Midbrain (tissue), 1 donor: Measurements from ENCODE around the gene MASP1.

Experiments used
- DNase-seq: peaks from one replicate; lab custom pipeline; 2025; lab: John Stamatoyannopoulos, UW

Gene MASP1

DNA sequence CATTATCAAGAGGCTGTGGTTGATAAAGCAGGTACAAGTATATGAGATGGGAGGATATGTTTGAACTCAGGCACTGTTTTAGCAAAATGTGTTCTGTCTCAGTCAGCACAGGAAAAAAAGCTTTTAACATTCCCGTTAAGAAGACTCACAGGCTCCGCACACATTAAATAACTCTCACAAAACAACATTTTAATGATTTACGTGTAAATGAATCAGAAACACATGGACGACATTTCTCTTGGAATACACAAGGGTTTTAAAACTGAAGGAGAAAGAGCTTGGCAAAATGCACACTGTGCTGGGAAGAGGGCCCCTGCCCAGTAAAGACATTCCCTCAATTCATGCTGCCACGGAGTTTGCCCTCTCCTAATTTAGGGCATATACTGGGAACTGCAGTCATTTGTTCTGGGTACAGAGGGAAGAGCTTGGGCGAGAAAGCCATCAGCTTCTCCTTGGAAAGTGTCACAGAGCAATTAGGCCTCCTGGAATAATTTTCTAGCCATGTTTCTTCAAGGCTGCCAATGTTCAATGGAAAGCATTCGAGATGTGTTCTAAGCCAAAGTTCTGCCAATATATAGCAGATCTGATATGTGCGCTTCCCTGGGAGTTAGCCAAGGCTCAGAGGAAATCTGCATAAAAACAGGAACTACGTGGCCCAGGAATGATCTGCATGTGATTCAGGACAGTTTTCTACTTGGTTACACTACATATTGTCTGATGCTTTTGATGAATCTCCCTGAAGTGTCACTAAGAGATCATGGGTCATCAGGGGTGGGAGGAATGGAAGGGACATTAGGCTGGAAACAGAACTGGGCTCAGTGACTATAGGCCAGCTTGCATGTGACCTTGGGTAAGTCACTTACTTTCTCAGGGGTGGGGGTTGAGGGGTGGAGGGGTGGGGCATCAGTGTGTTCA, 2.2 kb upstream of the MASP1 start:
- no peak for DNase-seq

DNA sequence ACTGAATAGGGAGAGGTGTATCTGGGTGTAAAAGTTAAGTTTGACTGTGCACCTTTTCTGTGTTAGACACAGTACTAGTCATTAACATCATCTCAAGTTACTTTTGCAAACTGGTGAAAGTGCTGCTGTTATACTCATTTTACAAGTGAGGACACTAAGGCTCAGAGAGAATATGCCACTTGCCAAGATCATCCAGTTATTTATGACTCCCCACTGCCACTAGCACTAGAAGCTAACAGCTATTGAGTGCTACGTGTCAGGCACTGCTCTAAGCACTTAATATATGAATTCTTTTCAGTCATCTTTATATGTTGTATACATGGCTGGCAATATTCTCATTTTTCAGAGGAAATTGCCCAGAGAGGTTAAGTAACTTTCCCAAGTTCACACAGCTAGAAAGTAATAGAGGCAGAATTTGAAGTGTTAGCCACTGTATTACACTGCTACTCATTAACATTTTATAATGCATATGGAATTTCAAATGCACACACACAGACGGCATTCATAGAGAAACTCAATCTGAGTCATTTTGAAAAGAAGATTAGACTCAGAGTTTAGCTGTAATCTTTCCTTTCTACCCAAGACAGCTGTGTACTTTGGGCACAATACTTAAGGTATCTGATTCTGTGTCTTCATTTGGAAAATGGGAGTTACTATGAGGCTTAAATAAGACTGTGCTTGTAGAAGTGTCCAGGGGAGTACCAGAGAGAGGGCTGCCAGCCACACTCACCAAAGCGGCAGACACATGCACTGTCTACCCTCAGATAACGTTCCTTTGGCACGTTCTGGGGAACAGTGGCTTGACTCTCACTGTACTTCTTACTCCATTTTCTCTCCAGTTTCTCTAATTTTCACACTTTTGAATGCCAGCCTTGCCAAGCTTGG, 1.3 kb upstream of the MASP1 start:
- no peak for DNase-seq

DNA sequence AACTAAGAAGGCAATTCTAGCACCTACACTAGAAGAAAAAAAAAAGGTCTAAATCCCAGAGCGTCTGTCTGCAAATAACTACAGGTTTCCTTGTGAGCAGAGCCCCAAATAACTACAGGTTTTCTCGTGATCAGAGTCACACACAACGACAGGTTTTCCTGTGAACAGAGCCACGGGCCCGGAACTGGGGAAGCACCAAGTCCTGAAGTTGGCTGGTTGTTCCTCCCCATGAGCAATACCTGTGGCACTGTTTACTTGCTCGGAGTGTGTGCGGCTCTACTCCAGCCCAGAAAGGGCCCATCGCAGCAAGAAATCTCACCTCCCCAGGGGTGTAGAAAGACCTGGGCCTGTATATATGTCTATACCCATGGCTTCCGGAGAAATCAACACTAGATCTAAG, 644 bp upstream of the MASP1 start:
- peak; percentile 31 for DNase-seq

DNA sequence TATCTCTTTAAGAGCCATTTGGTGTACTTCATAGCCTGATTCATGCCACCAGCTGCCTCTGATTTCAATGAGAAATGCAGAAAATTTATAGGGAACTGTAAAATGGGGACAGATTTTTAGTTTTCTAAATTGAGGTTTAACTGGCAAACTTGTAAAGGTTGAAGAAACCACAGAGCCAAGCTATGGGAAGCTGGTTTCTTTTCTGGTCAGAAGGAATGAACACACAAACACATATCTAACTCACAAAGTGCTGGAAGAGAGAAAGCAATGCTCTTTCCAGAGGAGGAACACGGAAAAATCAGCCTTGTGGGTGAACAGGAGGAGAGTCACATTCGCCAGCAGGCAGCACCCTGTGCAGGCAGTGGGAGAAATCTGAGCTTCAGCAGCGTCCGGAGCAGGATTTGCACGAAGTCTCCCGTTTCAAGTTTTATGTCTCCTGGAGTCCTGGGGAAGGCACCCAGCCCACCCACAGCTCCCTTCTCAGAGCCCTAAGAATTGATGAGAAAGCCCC, 481 bp downstream of the MASP1 start:
- DNase-seq, result no peak

DNA sequence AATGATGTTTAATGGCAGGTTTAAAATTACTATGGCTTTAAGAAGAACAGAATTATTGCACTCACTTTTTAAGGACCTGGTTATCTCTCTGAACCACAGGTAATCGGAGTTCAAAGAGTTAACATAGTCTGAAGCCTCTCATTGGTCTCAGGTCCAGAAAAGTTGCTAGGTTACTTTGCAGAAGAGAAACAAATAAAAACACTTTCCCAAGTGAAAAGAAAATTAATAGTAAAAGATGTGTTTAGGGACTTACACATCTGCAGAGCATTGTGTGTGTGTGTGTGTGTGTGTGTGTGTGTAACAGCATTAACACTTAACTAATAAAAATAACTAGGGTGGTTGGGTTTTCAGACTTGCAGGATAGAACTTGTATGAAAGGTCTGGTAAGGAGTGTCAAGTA, 1.0 kb downstream of the MASP1 start:
- DNase-seq, result no peak

DNA sequence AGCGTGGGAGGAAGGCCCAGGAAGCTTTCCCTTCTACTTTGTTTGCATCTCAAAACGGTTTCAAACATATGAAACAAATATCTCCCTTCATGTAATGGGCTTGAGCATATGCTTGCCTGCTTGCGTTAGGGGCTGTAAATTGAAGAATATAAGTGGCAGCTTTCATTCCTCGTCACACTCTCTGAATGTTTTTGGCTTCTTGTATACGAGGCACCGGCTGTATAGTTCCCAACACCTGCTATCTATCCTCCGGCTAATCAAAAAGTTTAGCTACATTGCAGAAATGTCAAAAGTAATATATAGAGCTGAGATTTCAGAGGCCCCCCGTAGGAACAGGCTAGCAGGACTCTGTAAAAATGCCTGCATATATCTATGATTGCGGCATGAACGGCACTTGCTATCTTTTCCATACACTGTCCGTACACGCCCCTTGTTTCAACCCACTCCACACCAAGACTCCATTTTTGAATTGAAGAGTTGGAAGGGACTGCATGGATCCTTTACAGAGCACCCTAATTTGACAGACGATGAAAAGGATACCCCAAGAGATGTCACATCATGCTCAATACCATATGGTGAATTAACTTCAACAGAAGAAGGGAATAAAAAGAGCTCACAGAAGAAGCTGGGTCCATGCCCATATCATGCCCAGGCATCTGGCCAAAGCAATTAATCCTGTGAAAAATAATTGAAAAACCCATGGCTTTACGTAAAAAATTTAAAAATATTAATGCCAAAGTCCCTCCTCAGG, 2.5 kb downstream of the MASP1 start:
- DNase-seq, result no peak

DNA sequence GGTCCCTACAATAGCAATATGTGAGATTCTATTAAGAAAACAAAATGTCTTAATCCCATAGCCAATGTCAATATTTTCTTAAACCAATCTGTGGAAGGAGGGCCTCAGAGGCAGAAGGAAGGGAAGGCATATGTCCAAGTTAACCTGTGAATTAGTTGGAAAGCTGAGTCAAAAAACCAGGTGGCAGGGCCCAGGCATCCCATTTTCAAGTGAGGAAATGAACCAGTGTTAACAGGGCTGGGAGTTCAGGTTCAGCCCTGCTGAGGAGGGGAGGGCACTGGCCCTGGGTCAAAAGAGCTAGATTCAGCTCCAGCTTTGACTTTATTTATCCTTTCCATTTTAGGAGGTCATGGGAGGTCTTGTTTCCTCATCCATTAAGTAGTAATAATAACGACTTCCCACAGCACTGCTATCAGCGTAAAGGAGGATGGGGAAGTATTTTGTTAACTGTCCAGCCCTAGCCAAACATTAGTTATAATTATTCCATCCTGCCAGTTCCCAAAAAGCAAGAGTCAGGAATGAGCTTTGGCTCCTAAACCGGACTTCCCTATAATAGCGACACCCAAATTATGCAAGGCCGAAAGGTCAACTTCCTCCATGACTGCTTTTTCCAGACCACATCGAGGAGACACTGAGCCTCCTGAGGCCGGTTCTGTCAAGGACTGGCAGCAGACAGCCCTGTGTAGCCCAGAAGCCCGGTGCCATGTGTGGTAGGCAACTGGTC, 3.2 kb downstream of the MASP1 start:
- DNase-seq, result no peak

DNA sequence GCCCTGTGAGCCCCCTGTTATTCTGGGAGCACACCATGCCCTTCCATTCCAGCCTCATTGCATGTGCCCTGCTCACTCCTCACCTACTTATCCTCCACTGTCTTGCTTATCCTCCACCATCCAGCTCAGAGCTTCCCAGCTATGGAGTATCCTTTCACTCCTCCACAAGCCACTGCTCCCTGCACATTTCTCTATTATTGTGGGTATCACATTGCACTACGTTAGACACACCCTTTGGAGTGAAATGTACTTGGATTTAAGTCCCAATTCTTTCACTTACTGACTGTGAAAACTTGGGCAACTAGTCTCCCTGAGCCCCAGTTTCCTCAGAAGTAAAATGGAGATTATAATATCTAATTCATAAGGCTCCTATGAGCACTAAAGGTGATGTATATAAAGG, 4.3 kb downstream of the MASP1 start:
- no peak for DNase-seq

DNA sequence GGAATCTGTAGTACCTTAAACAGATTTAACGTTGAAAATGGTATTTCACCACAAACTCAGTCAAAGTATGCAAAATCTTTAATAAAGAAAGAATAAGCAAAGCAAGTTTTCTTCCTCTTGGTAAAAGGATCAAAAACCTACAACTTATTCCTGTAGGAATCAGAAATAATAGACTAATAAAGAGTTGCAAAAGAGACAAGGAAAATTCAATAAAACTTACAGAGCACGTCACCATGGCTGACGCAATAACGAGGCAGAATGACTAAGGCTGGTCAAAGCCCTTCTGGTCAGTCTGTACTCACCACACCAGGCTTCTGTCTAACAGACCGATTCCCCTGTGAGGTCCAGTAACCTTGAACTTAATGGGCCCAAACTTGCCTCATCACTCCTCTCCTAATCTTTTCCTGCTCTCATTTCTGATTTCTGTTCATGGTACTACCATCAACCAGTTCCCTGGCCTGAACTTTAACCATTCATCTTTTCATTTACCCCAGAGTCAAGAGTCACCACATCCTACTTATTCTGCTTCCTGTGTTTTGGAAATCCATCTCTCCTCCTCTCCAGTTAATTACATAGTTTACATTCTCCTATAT, 5.0 kb downstream of the MASP1 start:
- DNase-seq, result no peak

DNA sequence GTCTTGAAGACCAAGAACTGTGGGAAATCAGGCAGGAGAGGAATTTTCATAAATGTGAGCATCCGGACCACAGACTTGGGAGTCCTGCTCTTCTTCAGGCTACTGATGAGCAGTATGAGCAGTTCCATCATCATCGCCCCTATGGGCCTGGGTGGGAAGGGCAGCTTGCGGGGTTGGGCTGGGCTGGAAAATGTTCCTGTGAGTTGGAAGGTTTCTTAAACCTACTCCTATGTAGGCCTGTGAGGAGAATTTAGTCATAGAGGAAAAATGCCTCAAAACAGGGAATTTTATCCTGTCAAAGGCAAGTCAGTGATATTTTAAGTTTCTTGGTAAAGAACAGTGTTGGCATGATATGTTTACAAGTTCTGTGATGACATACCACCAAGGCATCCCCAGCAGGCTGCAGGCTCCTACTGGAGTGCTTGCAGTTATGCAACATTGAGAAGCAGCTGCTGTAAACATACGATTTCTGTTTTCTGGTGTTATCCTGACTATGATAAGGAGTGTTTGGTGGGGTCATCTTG, 10.3 kb downstream of the MASP1 start:
- DNase-seq, result no peak

DNA sequence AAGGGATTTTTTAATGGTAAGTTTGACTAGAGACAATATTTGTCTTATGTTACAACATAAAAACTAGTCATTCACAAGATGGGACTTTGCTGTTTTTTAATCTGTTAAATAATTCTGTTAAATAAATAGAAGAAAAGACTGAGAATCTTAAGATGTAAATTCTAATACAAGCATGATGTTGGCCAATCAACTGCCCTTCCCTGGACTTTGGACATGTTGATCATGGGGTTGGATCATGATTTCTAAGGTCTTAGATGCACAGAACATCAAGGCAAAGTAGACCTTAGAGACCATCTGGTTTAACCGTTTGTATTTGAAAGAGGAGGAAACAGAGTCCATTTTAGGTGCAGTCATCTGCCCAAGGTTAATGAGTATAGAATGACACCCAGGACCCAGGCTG, 10.9 kb downstream of the MASP1 start:
- DNase-seq, result no peak

DNA sequence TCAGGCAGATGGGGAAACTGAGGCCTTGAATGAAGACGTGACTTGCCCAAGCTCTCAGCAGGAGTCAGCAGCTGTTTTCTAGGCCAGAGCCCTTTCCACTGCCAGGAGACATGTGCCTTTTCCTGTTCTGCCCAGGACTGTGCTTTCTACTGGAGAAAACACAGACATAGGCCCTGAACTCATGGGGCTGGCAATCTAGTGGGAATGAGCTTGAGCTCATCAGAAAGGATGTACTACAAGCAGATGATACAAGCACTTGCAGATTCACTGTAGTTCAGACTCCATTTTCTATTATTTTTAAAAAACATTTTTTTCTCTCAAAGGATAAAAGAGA, 14.4 kb downstream of the MASP1 start:
- DNase-seq, result no peak

DNA sequence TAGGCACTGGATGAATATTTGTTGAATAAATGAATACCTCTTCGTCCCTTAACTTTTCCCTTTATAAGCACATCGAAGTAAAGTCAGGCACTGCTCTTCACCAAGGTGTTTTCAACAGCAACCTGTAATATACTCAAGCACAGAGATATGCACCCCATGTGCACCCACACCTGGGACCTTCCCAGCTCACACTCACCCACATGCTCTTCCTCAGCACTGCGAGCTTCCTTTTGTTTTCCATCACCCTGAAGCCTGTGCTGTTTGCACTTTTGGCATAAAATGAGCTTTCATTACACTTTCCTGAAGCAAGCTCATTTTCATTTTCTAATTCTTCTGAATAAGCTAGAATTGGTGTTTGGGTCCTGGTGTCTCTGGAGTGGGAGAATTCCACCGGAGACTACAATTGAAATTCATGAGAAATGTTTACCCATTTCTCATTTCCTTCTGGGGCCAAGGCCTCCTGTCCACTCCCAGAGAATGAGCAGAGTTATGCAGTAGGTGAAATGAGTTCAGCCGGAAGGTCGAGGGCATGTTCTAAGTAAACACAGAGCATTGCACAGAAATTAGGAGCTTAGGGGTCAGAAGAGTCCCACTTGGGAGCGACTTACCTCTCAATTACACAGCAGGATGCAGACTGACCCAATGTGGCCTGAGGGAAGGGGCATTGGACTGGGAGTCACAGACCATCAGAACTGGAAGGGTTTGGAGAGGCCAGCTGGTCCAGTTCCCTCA, 15.0 kb downstream of the MASP1 start:
- DNase-seq, result no peak

DNA sequence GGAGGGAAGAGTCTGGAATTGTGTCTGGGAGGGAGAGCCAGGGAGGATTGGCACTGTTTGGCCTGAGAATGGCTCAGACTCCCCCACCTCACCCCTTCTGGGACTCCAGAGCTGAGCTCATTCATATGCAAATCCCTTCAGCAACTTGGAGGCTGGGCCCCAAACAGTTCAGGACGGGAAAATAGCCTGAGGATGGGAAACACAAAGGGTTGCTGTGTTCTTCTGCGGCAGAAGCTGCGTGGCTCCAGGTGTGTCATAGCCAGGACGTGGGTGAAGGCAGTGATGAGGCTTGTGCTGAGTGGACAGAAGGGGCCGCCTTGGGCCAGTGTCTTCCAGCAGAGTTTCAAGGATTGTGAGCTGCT, 16.6 kb downstream of the MASP1 start:
- peak; percentile 21 for DNase-seq

DNA sequence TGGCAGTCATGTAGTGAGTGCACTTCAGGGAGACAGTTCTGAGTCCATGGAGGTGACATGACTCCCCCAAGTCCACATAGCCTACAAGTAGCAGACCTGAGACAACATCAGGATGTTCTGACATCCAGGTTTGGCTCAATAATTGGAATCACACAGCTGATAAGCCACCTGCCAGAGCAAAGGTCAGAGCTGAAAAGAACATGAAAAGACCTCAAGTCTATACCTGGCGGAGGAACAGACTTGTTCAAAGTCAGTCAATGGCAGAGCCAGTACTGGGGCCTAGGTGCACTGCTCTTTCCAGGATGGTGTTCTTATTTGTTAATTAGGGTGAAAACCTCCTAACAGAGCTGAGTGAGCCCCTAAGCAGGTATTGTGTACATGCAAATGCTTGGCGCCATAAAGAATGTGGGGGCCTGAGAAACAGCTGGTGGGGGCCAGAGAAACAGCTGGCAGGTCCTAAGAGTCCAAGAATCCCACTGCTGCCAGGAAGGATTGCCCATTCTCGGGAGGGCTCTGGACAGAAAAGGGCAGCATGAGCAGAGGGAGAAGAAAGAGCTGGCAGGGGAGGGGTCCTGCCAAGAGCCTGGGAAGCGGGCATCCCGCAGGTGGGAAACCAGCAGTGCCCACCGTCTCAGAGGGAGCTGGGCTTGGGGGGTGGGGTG, 17.1 kb downstream of the MASP1 start:
- no peak for DNase-seq

DNA sequence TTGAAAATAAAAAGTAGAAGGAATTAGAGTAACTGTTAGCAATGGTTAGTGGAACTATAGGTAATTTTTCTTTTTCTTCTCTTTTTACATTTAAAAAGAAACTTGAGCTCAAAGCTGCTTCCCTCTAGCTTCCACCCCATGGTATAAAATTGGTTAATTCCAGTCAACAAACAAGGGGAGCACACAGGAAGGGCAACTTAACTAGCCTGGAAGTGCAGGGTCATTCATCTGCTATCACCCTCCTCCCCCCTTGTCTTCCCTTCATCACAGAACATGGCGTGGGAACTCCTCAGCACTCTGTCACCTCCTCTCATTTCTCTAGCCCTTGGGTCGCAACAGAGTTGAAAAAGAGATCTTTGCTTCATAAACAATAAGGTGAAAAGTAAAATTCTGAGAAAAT, 20.0 kb downstream of the MASP1 start:
- DNase-seq, result no peak

DNA sequence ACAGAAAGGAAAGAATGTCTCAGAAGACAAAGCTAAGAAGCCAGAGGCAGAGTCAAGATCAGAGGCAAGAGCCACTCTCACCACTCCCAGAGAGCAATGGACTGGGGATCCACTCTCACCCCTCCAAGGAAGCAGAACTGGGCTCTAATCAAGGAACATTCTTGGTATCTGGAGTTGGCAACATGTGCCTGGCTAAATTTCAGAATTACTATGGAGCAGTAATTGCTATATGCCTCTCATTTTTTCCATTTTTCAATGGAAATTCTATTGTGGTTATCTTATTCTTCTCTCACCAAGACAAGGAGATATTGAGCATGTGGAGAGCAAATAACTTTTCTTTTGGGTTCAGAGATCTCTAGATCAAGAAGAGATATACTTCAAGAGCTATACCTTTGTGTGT, 22.1 kb downstream of the MASP1 start:
- DNase-seq, result no peak

DNA sequence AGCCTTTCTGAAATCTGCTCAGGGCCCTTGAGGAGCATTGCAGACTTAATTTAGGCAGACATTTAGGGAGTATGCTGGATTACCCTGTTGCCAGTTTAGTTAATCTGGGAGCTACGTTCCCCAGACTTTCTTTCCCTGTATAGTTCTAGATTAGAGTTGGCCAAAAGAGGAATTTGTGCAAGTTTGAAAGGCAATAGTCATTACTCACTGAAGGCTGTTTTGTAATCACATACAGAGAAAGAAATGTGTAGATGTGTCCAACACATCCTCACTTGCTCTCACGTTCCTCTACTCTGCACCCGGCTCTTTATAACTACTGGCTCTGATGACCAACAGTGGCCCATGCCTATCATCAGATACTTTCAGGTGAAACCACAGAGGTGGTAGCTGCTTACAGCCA, 24.2 kb downstream of the MASP1 start:
- DNase-seq, result no peak

DNA sequence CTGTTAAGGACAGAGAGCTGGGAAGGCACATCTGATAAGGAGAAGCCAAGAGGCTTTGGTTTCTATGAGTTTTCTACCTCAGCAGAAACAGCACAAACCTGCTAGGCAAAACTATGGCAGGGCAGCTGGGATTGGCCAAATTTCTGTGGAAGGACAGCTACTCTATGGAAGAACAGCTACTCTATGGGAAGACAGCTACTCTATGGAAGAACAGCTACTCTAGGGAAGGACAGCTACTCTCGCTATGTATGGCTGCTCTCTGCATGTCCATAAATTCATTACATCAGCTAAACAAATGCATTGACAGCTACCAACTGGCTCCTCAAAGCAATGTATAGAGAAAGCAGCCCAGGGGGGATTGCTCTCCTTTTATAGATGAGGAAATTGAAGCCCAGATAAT, 24.8 kb downstream of the MASP1 start:
- no peak for DNase-seq

DNA sequence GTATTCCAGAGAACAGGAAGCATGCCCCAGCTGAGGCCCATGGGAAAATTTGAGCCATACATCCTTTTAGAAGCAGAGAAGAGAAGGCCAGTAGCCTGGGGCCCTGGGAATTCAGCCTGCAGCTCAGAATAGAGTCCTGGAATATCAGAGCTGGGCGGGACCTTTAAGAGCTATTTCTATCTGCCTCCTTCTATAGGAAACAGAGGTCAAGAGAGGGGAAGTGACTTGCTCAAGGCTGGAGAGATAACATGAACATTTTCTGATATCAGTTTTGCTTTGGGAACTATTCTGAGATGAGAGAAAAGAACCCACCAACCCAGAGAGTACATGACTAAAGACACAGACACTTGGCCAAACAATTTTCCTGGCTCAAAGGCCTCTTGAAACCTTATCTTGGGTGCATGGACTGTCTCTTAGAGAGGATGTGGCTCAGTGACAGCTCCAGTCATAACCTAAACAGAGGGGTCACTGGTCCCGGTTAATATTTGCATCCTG, 26.0 kb downstream of the MASP1 start:
- no peak for DNase-seq
